ENCODE data around the gene NFKBIA.
"Not testable (repeated sequence)": the region's sequence is repeated elsewhere in the genome, so short reads cannot be mapped to it uniquely, and the experiment has no call there.

NFKBIA gene

DNA sequence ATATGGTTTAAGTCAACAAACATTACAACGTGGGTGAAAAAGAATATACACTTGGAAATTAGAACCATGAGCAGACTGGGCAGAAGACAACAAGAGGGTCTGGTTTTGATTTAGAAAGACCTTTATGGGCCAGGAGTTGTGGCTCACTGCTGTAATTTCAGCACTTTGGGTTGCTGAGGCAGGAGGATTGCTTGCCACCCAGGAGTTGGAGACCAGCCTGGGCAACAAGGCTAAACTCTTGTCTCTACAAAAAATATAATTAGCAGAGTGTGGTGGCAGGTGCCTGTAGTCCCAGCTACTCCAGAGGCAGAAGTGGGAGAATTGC lies 2.7 kb upstream of the NFKBIA start:
- DNase-seq, result no peak

DNA sequence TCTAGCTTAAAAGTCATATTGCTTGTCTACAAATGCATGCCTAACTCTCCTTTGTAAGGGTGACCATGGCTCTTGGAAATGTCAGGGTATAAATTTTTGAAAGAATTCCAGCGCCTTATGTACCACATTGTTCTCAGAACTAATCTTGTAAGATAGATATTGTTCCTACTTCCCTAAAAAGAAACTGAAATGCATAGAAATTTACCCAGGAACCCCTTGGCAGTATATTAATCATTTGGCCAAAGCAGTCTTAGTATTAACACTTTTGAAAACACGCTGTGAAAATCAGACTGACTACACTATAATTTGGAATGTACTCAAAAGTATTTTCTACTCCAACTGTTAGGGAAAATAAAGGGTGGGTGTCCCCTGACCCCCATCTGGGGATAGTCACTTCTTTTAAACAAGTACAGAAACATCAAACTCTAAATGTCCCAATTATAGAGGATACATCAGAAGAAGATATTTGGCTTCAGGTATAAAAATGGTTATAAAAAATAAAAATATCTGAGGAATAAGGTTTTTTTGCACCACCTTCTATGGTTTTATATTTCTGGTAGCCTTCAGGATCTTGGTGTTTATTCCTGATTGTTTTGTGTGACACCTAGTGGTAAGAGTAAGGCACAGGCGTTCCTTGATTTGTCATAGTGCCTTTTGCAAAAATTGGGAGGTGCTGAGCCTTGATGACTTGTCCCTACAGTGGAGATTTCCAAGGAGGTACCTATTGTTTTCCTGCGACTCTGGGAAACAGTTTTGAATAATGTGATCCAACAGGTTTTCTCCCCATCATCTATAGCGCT lies 2.2 kb upstream of the NFKBIA start:
- DNase-seq, result peak; percentile 43

DNA sequence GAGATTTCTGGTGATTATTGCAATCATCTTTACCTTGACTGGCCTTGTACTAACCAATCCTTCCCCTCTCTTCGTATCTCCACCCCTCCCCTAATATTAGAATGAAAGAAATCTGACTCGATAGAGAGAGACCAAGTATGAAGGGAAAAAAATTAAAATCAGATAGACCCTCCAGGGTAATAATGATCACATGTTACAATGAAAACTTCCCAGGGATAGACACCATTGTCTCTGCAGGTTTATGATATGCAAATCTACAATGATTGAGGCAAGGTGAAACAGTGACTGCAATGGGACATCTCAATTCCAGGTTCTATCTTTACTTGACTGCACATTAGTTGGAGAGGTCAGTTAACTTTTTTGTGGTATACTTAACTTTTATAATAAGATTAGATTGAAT lies 1.5 kb upstream of the NFKBIA start:
- no peak for DNase-seq

DNA sequence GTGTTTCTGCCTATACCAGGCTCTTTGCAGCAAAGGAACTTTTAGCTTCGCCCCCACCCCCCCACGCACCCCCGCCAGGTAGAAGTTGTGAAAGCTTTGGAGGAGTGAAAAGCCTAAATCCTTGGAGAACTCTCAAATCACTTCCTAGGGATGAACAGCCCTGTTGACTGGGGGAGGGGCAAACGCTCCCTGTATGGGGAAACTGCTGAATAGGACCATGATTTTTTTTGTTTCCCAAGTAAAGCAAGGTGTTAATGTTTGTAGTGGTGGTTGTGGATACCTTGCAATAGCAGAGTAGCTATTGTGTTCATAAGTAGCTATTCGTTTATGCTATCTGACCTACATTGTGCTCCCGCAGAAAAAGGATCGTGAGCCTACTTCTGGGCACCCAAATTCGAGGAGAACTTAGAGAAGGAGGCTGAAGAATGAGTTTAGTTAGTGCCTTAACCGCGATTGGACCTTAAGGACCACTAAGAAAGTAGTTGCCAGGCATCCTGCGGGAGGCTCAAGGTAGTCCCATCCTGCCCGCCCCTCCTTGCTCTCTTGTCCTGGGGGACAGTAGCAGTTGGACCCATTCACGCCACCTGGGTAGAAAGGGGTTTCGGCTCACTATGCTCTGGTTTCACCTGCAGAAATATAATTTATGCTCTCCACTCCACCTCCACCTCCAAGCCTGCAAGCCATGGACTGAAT lies 901 bp upstream of the NFKBIA start:
- DNase-seq, result no peak

DNA sequence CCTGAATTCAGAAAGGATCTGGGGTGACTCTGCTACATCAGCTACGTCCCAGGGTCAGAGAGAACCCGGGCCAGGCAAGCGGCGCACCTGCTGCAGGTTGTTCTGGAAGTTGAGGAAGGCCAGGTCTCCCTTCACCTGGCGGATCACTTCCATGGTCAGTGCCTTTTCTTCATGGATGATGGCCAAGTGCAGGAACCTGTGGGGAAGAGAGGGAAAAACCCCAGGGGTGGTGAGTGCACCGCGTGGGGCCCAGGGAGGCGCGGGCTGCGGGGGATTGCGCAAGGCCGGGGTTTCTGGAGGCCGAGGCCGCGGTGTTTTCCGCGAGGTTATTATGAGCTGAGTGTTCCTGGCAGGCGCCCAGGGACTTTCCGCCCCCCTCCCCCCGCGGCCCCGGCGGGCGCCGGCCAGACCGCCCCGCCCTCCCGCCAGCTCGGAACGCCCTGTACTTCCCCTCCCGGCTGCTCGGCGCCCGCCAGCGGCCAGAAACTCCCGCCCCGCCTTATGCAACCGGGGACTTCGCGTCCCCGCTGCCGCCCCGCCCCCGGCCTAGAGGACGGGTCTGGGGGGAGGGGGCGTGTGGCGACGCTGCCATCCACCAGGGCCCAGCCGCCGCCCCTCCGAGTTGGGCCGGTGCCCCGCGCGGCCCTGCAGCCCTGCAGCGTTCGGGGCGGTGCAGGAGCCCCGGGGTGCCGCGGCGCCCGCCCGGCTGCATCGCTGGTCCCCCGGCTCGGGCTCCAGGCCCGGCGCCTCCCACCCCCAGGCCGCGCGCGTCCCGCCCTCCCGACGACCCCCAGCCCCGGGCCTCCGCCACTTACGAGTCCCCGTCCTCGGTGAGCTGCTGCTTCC lies 723 bp downstream of the NFKBIA start:
- peak; percentile 68 for DNase-seq

DNA sequence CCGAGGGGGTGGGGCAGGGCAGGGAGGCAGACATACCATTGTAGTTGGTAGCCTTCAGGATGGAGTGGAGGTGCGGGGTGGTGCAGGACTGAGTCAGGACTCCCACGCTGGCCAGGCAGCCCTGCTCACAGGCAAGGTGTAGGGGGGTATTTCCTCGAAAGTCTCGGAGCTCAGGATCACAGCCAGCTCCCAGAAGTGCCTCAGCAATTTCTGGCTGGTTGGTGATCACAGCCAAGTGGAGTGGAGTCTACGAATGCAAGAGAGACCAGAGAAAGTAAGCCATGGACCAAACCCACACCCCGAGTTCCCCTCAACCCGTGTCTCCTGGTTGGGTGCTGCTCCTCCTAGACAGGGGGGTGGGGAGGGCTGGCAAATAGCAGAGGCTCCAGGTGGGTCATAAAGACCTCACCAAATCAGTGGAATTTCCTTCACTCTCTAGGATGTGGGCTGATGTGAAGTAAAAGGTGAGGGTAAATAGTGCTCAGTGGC lies 1.4 kb downstream of the NFKBIA start:
- no peak for DNase-seq

DNA sequence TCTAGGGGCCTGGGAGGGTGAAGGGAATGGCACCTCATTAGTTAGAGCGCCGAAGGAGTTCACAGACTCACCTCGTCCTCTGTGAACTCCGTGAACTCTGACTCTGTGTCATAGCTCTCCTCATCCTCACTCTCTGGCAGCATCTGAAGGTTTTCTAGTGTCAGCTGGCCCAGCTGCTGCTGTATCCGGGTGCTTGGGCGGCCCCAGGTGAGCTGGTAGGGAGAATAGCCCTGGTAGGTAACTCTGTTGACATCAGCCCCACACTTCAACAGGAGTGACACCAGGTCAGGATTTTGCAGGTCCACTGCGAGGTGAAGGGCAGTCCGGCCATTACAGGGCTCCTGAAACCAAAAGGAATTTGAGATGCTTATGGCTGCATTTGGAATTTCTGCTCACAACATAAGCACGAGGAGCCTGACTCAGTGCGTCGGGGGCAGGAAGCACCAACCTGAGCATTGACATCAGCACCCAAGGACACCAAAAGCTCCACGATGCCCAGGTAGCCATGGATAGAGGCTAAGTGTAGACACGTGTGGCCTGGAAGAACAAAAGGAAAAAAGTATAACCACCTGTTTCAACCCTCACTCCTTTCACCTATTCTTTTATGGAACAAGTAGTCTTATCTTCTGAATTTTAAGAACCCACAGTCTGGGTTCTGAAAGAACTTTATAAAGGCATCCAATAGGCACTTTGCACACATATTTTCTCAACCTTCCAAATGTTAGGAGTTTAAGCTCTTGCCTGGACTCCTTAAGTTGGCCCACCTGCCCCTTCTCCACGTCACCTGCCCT lies 2.0 kb downstream of the NFKBIA start:
- no peak for DNase-seq

DNA sequence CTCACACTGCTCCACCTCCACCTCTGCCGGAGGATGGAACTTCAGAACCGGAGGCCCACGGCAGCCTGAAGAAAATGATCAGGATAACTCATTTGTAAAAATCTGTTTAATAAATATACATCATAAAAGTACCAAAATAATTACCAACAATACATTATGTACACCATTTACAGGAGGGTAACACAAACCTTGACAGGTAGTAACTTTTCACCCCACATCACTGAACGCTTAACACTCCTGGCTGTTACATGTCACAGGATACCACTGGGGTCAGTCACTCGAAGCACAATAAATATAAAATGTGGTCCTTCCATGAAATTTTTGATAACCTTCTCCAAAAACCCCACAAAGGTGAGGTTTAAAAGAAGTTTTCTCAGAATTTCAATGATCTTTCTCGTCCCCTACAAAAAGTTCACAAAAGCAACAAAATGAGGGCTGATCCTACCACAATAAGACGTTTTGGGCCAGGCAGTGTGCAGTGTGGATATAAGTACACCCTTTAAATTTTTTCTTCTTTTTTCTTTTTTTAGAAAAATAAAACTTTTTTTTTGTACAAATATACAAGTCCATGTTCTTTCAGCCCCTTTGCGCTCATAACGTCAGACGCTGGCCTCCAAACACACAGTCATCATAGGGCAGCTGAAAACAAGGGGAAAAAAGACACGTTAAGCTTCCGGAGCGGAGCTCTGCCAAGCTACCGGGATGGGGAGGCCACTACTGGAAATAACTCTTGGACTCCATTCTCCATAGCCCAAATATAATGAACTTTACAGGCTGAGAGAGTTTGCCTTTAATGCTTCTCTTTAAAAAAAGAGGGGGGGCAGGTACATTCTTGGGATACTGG lies 2.9 kb downstream of the NFKBIA start:
- no peak for DNase-seq

DNA sequence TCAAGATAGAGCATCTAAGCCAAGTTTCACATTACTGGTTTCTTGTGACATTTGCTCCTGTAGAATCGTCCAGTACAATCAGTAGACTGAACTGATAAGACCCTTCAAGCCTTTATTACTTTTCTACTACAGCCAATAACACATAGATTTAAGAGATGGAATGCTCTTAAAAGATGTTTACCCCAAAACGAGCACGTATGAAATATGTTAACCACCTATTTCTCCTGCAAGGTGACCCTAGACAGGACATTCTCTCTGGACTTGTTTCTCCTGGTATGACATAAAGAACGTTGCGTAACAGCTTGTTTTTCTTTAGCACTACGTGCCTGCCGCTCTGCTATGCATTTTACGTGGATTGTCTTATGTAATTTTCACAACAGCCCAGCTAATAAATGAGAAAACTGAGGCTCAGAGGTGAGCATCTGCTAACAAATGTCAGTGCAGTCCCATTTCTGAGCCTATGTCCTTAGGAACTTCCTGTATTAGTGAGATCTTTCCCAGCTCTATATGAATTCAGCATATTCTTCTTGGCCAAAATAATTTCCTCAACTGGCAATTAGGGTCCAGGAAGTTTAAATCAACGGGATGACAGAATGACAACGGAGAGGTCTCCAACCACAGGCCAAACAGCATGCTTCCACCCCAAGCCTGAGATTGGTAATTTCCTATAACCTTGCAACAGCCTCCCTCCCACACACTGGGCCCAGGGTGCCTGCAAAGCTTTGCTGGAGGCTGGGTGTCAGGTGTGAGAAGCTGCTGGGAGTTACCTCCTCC lies 3.7 kb downstream of the NFKBIA start:
- DNase-seq, result no peak

DNA sequence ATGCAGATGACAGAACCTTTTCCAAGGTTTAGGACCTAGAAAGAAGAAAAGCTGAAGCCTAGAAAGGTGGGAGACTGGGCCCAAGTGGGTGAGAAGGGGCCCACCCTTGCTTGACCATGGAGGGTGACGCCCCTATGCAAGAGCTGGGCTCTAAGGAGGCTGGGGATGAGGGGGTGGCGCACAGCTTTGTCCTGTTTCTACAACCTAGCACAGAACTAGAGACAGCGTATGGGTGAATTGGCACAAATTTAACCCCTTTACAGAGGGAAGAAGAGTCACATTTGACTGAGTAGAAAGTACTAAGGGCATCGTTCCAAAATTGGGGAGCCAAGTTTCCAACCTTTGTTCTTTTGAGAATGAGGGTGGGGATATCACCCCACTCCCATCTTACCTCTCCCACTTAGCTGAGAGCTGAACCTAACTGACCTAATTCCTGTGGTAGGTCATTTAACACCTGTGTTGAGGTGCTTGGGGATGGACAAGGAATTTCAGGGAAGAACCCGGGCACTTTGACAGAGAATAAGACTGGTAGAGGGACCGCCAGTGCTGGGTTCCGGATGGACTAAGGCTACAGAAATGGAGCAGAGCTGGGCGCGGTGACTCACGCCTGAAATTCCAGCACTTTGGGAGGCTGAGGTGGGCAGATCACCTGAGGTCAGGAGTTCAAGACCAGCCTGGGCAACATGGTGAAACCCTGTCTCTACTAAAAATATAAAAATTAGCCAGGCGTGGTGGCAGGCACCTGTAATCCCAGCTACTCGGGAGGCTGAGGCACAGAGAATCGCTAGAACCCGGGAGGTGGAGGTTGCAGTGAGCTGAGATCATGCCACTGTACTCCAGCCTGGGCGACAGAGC lies 5.2 kb downstream of the NFKBIA start:
- DNase-seq, result no peak

DNA sequence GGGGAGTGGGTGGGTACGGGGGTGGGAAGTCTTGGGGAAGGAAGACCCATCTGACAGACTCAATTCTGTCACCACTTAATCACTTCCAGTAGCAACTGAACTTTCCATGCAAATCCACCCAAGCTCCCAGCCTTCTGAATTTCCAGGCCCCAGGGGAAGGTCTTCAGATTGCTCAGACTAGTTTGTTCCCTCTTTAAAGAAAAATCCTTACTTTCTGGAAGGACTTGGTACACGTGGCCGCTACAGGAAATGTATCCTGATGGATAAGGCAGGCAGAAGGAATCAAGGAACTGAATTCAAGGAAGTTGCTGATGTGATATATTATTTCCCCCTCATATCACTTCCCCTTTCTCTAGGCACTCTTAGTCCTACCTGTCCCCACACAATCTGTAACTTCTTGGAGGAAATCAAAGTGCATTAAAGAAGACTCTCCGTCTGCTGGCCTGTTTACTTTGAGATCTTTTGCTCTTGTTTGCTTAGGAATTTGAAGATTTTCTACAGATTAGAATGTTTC lies 6.4 kb downstream of the NFKBIA start:
- no peak for DNase-seq

DNA sequence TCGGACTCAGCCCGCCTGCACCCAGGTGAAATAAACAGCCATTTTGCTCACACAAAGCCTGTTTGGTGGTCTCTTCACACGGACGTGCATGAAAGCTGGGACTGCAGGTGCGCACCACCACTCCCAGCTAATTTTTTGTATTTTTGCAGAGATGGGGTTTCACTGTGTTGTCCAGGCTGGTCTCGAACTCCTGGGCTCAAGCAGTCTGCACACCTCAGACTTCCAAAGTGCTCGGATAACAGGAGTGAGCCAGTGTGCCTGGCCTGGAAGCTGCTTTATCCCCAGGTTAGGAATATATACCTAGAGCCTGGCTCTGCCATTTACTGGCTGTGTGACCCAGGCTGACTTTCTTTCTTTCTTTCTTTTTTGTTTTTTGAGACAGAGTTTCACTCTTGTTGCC lies 7.9 kb downstream of the NFKBIA start:
- DNase-seq, result not testable (repeated sequence)

DNA sequence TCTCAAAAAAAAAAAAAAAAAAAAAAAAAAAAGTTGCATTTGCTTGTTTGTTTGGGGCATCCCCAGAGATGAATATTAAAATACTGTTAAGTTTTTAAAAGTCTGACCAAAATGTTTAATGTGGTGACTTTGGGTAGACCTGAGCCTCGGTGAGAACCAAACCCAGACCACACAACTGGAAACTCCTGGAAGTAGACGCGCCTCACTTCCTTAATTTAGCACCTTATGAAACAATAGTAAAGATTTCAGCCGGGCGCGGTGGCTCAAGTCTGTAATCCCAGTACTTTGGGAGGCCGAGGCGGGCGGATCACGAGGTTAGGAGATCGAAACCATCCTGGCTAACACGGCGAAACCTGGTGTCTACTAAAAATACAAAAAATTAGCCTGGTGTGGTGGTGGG lies 9.3 kb downstream of the NFKBIA start:
- DNase-seq, result no peak

DNA sequence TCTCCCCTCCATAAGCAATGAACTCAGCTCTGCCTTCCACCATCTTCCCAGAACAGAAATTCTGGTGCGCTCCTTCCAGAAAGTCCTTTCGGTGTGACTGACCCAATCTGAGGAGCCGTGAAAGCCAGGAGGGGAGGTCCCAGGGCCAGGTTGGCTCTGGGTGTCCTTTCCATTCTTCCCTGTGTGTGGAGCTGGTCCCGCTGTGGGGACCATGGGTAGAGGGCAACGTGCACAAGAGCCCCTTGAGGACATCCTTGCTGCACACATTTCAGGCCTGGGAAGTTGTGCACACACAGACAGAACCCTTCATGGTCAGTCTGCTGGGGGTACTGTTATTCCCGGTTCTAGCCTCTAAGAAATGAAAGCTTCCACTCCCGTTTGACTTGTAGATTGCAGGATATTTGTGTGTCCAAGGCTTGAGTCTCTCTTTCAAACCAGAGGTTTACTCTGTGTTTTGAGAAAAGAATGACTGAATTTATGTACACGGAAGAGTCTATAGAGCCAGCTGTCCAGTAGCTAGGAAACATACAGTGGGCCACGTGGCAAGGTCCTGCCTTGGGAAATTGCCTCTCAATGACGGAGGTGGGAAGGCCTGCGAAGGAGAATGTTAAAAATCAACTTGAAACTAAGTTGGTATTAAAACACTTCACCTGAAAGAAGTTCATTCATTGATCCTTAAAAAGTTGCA lies 10.1 kb downstream of the NFKBIA start:
- DNase-seq, result no peak

DNA sequence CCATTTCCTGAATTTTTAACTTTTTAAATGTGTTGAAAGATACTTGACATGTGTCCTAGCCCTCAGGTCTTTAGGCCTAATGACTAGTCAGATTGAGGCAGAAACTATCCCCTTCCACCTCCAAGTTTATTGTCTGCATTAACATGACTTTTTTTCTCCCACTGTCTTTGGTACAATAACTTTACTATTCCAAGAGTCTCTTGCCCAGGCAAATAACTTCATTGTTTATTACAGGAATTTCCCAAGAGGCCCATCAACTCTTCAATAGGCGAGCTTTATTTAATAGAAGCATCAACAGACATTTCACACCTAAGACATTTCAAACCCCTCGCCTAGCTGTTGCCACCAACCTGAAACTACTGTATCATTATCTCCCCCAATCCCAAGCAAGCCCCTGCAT lies 10.7 kb downstream of the NFKBIA start:
- no peak for DNase-seq

DNA sequence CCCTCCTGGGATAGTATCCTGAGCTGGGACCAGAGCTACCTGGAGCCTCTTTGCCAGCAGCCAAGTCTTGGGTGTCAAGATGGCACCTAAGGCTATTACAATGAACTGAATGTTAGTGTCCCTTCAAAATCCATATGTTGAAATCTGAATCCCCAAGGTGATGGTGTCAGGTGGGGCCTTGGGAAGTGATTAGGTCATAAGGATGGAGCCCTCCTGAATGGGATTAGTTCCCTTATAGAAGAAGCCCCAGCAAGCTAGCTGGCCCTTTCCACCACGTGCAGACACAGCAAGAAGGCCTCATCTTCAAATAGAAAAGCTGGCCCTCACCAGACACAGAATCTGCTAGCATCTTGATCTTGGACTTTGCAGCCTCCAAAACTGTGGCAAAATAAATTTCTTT lies 12.4 kb downstream of the NFKBIA start:
- DNase-seq, result no peak

DNA sequence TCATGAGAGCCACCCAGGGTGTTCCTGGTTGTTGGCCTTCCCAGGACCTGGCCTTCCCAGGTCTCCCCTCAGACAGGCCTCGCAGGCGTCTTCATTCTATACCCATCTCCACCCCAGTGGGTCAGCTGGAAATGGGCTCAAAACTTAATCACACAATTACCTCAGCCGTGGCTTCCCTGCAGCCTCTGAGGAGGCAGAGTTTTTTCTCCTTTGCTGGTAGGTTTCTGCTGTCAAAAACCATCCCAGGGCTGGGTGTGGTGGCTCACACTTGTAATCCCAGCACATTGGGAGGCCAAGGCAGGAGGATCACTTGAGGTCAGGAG lies 13.2 kb downstream of the NFKBIA start:
- no peak for DNase-seq

DNA sequence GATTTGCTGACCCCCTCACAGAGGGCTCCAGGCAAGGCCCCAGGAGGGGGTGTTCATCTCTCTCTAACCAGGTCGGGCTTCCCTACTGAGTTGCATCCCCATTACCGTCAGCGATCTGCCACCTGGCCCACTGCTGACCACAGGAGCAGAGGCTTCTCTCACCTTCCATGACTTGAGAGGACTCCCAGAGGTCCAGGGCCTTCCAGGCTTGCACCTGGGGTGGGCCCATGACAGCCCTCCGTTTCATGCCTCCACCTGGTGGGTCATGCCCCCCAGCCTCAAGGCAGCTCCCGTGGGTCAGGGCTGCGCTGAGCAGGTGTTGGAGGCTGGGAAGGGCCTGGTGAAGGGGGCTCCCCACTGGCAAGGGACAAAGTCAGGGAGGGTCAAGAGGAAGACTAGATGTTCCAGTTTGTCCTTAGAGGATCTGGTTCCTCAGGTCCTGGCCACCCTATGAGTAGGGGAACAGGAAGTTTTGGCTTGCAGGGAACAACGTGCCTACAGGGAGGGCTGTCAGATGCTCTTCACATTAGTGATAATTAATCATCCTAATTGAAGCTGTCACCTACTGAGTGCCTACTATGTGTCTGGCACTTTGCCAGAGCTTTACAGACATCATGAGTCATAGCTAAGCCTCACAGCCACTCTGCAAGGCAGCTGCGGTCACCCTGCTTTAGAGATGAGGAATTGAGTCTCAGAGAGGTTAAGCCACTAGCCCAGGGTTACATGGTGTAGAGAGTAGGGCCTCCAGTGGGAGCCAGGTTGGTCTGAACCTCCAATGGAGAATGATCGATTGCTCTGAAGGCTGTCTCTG lies 13.8 kb downstream of the NFKBIA start:
- no peak for DNase-seq

DNA sequence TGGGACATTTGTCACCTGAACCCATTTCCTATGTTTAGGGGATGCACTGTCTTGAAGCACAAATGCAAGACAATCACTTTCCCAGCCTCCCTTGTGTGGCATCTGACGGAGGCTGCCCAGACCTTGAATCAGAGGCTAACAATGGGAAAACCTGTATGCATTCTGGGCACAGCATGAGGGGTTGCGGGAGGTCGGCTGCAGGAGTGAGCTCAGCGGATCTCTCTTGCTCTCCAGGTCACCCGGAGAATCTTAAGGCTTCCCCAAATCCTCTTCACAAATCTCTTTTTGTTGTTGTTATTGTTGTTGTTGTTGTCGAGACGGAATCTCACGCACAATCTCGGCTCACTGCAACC lies 15.3 kb downstream of the NFKBIA start:
- no peak for DNase-seq
